ENCODE data around the gene DIRAS3.
"Not testable (repeated sequence)": the region's sequence is repeated elsewhere in the genome, so short reads cannot be mapped to it uniquely, and the experiment has no call there.

Gene DIRAS3

GRCh38 chr1:68016381-68016780, 34.0 kb downstream of the DIRAS3 start:
- ATAC-seq = no peak

GRCh38 chr1:68015971-68016370, 34.5 kb downstream of the DIRAS3 start:
- no peak for ATAC-seq

GRCh38 chr1:68015369-68015768, 35.1 kb downstream of the DIRAS3 start:
- no peak for ATAC-seq

- ATAC-seq = no peak
Observed at GRCh38 chr1:68013351-68013750, 37.1 kb downstream of the DIRAS3 start.

- no peak for ATAC-seq
Observed at GRCh38 chr1:68011657-68012375, 38.6 kb downstream of the DIRAS3 start.

GRCh38 chr1:68010543-68010942, 39.9 kb downstream of the DIRAS3 start:
- ATAC-seq = no peak

GRCh38 chr1:68010090-68010489, 40.3 kb downstream of the DIRAS3 start:
- ATAC-seq = no peak

- not testable (repeated sequence) for ATAC-seq
Observed at GRCh38 chr1:68003626-68004025, 46.8 kb downstream of the DIRAS3 start.

GRCh38 chr1:68000191-68000590, 50.2 kb downstream of the DIRAS3 start:
- no peak for ATAC-seq

- ATAC-seq = no peak
Observed at GRCh38 chr1:67997746-67998145, 52.7 kb downstream of the DIRAS3 start.
